22Rv1 (cell line): ENCODE results near the gene SMIM33.
A peak's percentile ranks its signal among the peaks of the same experiment; 100 is the strongest.

ENCODE experiments used
- H3K27ac ChIP-seq: fragments of 450-650 bp; 2 replicates; pipeline ENCODE4 v1.5.1; 2017
- CTCF ChIP-seq: fragments of 450-650 bp; IDR thresholded peaks from 2 replicates; pipeline ENCODE4 v1.5.1; 2017; ENCODE audit warnings: mild to moderate bottlenecking
- ZFX ChIP-seq: fragments of 450-650 bp; IDR thresholded peaks from 2 replicates; pipeline ENCODE4 v1.6.1; 2017; ENCODE audit warnings: antibody characterized with exemption, borderline replicate concordance

The SMIM33 gene

GRCh38 chr5:139470821-139471300 lies at the start of gene SMIM33:
Gene SMIM33, plus strand, starts transcription at chr5:139471004. Its CDS starts 118 bp downstream, at chr5:139471122.
- H3K27ac ChIP-seq, result no peak within 1 kb of the TSS

GRCh38 chr5:139422307-139422893 lies 48.4 kb upstream of the SMIM33 start:
- TF ChIP-seq CTCF, result peak; percentile 84
- no peak for TF ChIP-seq ZFX
- no peak overlapping the region for H3K27ac ChIP-seq

More at GRCh38 chr5:139470821-139471300, at the start of gene SMIM33:
- TF ChIP-seq ZFX, result no peak
- no peak for TF ChIP-seq CTCF

- H3K27ac ChIP-seq, result no peak overlapping the region
- TF ChIP-seq CTCF (no peak), ZFX (no peak)
Observed at GRCh38 chr5:139425497-139425896, 45.3 kb upstream of the SMIM33 start.

- TF ChIP-seq CTCF (no peak), ZFX (no peak)
- no peak overlapping the region for H3K27ac ChIP-seq
Observed at GRCh38 chr5:139426203-139426885, 44.5 kb upstream of the SMIM33 start.

- no peak for TF ChIP-seq CTCF
- TF ChIP-seq ZFX, result no peak
- no peak overlapping the region for H3K27ac ChIP-seq
Observed at GRCh38 chr5:139430015-139430414, 40.8 kb upstream of the SMIM33 start.

- no peak overlapping the region for H3K27ac ChIP-seq
Observed at GRCh38 chr5:139431706-139432105, 39.1 kb upstream of the SMIM33 start.

More at GRCh38 chr5:139431706-139432105, 39.1 kb upstream of the SMIM33 start:
- no peak for TF ChIP-seq ZFX
- no peak for TF ChIP-seq CTCF
